ENCODE results near the gene MARCHF11. TPM values are rescaled to one million over a fixed set of nuclear protein-coding genes. Genes with fewer than 3 reads are reported as not detected.

The MARCHF11 gene
- total RNA-seq, 1 donor from 2014 or later: 1.5 TPM

- Mint-ChIP-seq H3K4me1 (ENCODE audit: low read depth, unreplicated experiment) (no peaks in the 10 kb centered on the region), H3K36me3 (ENCODE audit: unreplicated experiment) (no peaks in the 10 kb centered on the region), H3K27me3 (ENCODE audit: unreplicated experiment) (no peaks in the 10 kb centered on the region), H3K9me3 (ENCODE audit: unreplicated experiment) (no peaks in the 10 kb centered on the region), H3K4me3 (ENCODE audit: unreplicated experiment) (no peak overlapping the region), H3K27ac (ENCODE audit: unreplicated experiment) (no peak overlapping the region)
- no peak for TF ChIP-seq CTCF (IDR thresholded peaks at IDR 0.05; ENCODE audit: partially characterized antibody, unreplicated experiment)
- DNase-seq: no peak
These were observed 128.3 kb downstream of the MARCHF11 start for GRCh38 chr5:16051246-16051755.

GRCh38 chr5:16050414-16050813 lies 129.2 kb downstream of the MARCHF11 start:
- Mint-ChIP-seq H3K27ac (ENCODE audit: unreplicated experiment) (no peak overlapping the region), H3K4me1 (ENCODE audit: low read depth, unreplicated experiment) (no peaks in the 10 kb centered on the region), H3K36me3 (ENCODE audit: unreplicated experiment) (no peaks in the 10 kb centered on the region), H3K27me3 (ENCODE audit: unreplicated experiment) (no peaks in the 10 kb centered on the region), H3K9me3 (ENCODE audit: unreplicated experiment) (no peaks in the 10 kb centered on the region), H3K4me3 (ENCODE audit: unreplicated experiment) (no peak overlapping the region)
- TF ChIP-seq CTCF (IDR thresholded peaks at IDR 0.05; ENCODE audit: partially characterized antibody, unreplicated experiment): no peak
- DNase-seq: no peak

- Mint-ChIP-seq H3K4me1 (ENCODE audit: low read depth, unreplicated experiment) (no peaks in the 10 kb centered on the region), H3K27me3 (ENCODE audit: unreplicated experiment) (no peaks in the 10 kb centered on the region), H3K36me3 (ENCODE audit: unreplicated experiment) (no peaks in the 10 kb centered on the region), H3K9me3 (ENCODE audit: unreplicated experiment) (no peaks in the 10 kb centered on the region), H3K4me3 (ENCODE audit: unreplicated experiment) (no peak overlapping the region), H3K27ac (ENCODE audit: unreplicated experiment) (no peak overlapping the region)
- TF ChIP-seq CTCF (IDR thresholded peaks at IDR 0.05; ENCODE audit: partially characterized antibody, unreplicated experiment): no peak
- no peak for DNase-seq
These were observed 129.8 kb downstream of the MARCHF11 start for GRCh38 chr5:16049761-16050160.

GRCh38 chr5:16048132-16048531 lies 131.5 kb downstream of the MARCHF11 start:
- H3K4me3 Mint-ChIP-seq (ENCODE audit: unreplicated experiment): no peak overlapping the region
- H3K9me3 Mint-ChIP-seq (ENCODE audit: unreplicated experiment): no peaks in the 10 kb centered on the region
- DNase-seq: no peak
- H3K36me3 Mint-ChIP-seq (ENCODE audit: unreplicated experiment): no peaks in the 10 kb centered on the region
- no peaks in the 10 kb centered on the region for H3K27me3 Mint-ChIP-seq (ENCODE audit: unreplicated experiment)
- no peak overlapping the region for H3K27ac Mint-ChIP-seq (ENCODE audit: unreplicated experiment)
- no peaks in the 10 kb centered on the region for H3K4me1 Mint-ChIP-seq (ENCODE audit: low read depth, unreplicated experiment)
- TF ChIP-seq CTCF (IDR thresholded peaks at IDR 0.05; ENCODE audit: partially characterized antibody, unreplicated experiment): no peak

- no peaks in the 10 kb centered on the region for H3K4me1 Mint-ChIP-seq (ENCODE audit: low read depth, unreplicated experiment)
- DNase-seq: no peak
- no peaks in the 10 kb centered on the region for H3K27me3 Mint-ChIP-seq (ENCODE audit: unreplicated experiment)
- TF ChIP-seq CTCF (IDR thresholded peaks at IDR 0.05; ENCODE audit: partially characterized antibody, unreplicated experiment): no peak
- H3K36me3 Mint-ChIP-seq (ENCODE audit: unreplicated experiment): no peaks in the 10 kb centered on the region
- no peak overlapping the region for H3K4me3 Mint-ChIP-seq (ENCODE audit: unreplicated experiment)
- H3K9me3 Mint-ChIP-seq (ENCODE audit: unreplicated experiment): no peaks in the 10 kb centered on the region
- no peak overlapping the region for H3K27ac Mint-ChIP-seq (ENCODE audit: unreplicated experiment)
These were observed 136.1 kb downstream of the MARCHF11 start for GRCh38 chr5:16043349-16043965.

Measured in glutamatergic neuron (in vitro differentiated cells).